Lower leg skin (tissue), 3 donors: ENCODE results near the gene IVNS1ABP.

Experiments used
- CTCF ChIP-seq, 3 donors: fragments of 450-650 bp; IDR thresholded peaks; one replicate each; pipeline ENCODE4 v1.5.1; 2016; ENCODE audit warnings: antibody characterized with exemption in 3 of 3, mild to moderate bottlenecking in 3 of 3, moderate library complexity in 2 of 3
- POLR2A ChIP-seq, 2 donors: fragments of 450-650 bp; IDR thresholded peaks; one replicate each; pipeline ENCODE4 v1.6.1; 2016 to 2017; ENCODE audit warnings: antibody characterized with exemption in 2 of 2, mild to moderate bottlenecking in 1 of 2, moderate library complexity in 1 of 2

DNA sequence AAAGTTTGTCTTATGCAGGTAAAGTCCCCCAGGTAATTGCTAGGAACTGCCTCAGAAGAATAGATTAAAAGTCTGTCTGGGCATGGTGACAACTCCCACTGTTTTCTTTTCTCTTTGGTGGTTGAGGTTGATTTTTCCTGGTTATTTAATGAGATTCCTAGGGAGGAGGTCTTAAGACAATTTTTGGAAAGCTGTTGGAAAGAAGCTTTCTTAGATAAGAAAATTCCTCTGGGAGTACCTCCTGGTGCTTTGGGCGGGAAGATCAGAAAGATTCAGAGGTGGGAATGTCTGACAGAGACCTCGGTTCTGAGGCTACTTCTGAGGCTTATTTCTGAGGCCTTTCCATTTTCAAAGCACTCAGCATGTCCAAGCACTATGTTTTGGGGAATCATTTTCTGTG is 25.0 kb upstream of the IVNS1ABP start:
- no peak for TF ChIP-seq CTCF (IDR thresholded peaks at IDR 0.05)
- no peak for TF ChIP-seq POLR2A (IDR thresholded peaks at IDR 0.05)
